ENCODE results near the gene UBE2L3.

- no peak for TF ChIP-seq POLR2A (IDR thresholded peaks at IDR 0.05; ENCODE audit: low read length)
- no peak for TF ChIP-seq GATA1 (IDR thresholded peaks at IDR 0.05; ENCODE audit: low read depth, low read length)
These were observed 24.2 kb downstream of the UBE2L3 start for GRCh38 chr22:21591695-21592094.
